ENCODE measurements around the gene PGAP1. TPM values are rescaled to one million over a fixed set of nuclear protein-coding genes. Genes with fewer than 3 reads are reported as not detected.

Gene PGAP1
- total RNA-seq, 1 experiment from 2014 or later, result 15.7 TPM

DNA sequence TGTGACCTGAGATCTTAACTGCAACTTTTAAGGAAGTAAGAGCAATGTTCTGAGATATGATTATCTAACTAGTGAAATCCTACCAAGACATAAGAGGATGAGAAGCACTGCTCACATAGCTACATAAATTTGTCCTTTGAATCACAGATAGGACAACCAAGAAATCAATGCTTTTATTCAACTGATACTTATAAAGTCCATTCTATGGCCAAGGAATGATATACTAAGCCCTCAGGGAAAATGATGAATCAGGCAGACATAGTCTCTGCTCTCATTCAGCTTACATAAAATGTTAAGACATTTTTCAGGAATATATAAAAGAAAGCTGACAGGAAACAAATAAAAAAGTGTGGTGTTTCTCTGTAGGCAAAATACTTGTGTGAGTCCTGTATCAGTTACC is 39.1 kb downstream of the PGAP1 start:
- H3K4me3 ChIP-seq (ENCODE audit: low read depth in 2 of 2, low read length in 2 of 2), result no peak overlapping the region
- H3K36me3 ChIP-seq (ENCODE audit: control insufficient read depth, insufficient read depth, low read length), result peaks cover 10% of the 10 kb centered on the region
- intact Hi-C loops (cut with micrococcal nuclease; ENCODE audit: unreplicated experiment) (no loop called here), in situ Hi-C loops (cut with HindIII; ENCODE audit: low pct_unique_long_range_greater_than_20kb, low sequenced_read_pairs) (no loop called here)
- H3K27me3 ChIP-seq (ENCODE audit: control insufficient read depth, insufficient read depth, low read length), result no peaks in the 10 kb centered on the region
- DNase-seq (ENCODE audit: low read depth, low spot score) (no peak), ATAC-seq (no peak)
- BruUV-seq (replicated peaks), result no TSS peak
- POLR2A ChIA-PET, result no interaction called here
- no peak for TF ChIP-seq TCF7L2 (IDR thresholded peaks at IDR 0.05; ENCODE audit: low read depth, low read length)
- TF ChIP-seq, protein P1, sequence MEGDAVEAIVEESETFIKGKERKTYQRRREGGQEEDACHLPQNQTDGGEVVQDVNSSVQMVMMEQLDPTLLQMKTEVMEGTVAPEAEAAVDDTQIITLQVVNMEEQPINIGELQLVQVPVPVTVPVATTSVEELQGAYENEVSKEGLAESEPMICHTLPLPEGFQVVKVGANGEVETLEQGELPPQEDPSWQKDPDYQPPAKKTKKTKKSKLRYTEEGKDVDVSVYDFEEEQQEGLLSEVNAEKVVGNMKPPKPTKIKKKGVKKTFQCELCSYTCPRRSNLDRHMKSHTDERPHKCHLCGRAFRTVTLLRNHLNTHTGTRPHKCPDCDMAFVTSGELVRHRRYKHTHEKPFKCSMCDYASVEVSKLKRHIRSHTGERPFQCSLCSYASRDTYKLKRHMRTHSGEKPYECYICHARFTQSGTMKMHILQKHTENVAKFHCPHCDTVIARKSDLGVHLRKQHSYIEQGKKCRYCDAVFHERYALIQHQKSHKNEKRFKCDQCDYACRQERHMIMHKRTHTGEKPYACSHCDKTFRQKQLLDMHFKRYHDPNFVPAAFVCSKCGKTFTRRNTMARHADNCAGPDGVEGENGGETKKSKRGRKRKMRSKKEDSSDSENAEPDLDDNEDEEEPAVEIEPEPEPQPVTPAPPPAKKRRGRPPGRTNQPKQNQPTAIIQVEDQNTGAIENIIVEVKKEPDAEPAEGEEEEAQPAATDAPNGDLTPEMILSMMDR (IDR thresholded peaks at IDR 0.05), result no peak
- TF ChIP-seq, protein P2, sequence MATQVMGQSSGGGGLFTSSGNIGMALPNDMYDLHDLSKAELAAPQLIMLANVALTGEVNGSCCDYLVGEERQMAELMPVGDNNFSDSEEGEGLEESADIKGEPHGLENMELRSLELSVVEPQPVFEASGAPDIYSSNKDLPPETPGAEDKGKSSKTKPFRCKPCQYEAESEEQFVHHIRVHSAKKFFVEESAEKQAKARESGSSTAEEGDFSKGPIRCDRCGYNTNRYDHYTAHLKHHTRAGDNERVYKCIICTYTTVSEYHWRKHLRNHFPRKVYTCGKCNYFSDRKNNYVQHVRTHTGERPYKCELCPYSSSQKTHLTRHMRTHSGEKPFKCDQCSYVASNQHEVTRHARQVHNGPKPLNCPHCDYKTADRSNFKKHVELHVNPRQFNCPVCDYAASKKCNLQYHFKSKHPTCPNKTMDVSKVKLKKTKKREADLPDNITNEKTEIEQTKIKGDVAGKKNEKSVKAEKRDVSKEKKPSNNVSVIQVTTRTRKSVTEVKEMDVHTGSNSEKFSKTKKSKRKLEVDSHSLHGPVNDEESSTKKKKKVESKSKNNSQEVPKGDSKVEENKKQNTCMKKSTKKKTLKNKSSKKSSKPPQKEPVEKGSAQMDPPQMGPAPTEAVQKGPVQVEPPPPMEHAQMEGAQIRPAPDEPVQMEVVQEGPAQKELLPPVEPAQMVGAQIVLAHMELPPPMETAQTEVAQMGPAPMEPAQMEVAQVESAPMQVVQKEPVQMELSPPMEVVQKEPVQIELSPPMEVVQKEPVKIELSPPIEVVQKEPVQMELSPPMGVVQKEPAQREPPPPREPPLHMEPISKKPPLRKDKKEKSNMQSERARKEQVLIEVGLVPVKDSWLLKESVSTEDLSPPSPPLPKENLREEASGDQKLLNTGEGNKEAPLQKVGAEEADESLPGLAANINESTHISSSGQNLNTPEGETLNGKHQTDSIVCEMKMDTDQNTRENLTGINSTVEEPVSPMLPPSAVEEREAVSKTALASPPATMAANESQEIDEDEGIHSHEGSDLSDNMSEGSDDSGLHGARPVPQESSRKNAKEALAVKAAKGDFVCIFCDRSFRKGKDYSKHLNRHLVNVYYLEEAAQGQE (IDR thresholded peaks at IDR 0.05; ENCODE audit: insufficient read depth in 1 of 2, low read depth in 2 of 2, low read length in 1 of 2), result no peak
- TF ChIP-seq POLR2AphosphoS5 (IDR thresholded peaks at IDR 0.05; ENCODE audit: low read depth, low read length), result no peak
- TF ChIP-seq SIN3A (IDR thresholded peaks at IDR 0.05; ENCODE audit: borderline replicate concordance, insufficient read depth, low read depth, low read length), result no peak
- CTCF ChIA-PET, result no interaction called here
- H3K9me3 ChIP-seq (ENCODE audit: control insufficient read depth, insufficient read depth, low read depth, low read length), result no peaks in the 10 kb centered on the region
- H3K4me1 ChIP-seq (ENCODE audit: control insufficient read depth, insufficient read depth, low read length), result no peaks in the 10 kb centered on the region
- H3K27ac ChIP-seq (ENCODE audit: low read length), result no peak overlapping the region

DNA sequence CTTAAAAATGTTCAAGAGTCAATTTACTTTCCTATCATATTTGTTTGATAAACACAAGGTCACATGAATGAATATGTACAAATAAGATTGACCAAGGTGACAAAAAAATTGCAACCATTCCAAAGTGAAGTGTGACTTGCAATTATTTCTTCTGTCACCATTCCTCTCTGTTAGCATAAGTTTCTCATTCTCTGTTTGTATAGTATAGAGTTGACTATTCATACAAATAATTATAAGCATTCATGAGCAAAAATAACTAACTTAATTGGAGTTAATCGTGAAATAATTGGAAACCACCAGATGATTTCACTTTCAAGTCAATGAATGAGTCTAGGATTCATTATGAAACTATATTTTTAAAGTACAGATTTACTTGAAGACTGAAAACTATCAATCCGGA is 42.1 kb downstream of the PGAP1 start:
- POLR2A ChIA-PET, result interaction anchor here (0.6 kb wide), 1 partner anchor 44 kb away, joined by 5 read pairs; no protein-coding TSS in a partner anchor
- no TSS peak for BruUV-seq (replicated peaks)

More for the DNA sequence above, 42.1 kb downstream of the PGAP1 start:
- no peak for DNase-seq (ENCODE audit: low read depth, low spot score)
- ATAC-seq, result no peak
- H3K9me3 ChIP-seq (ENCODE audit: control insufficient read depth, insufficient read depth, low read depth, low read length), result no peaks in the 10 kb centered on the region
- no peak overlapping the region for H3K27ac ChIP-seq (ENCODE audit: low read length)
- CTCF ChIA-PET, result no interaction called here
- in situ Hi-C loops (cut with HindIII; ENCODE audit: low pct_unique_long_range_greater_than_20kb, low sequenced_read_pairs), result no loop called here
- no peaks in the 10 kb centered on the region for H3K27me3 ChIP-seq (ENCODE audit: control insufficient read depth, insufficient read depth, low read length)
- no peak overlapping the region for H3K4me3 ChIP-seq (ENCODE audit: low read depth in 2 of 2, low read length in 2 of 2)
- TF ChIP-seq, protein P2 (IDR thresholded peaks at IDR 0.05; ENCODE audit: insufficient read depth in 1 of 2, low read depth in 2 of 2, low read length in 1 of 2), result no peak
- TF ChIP-seq, protein P1 (IDR thresholded peaks at IDR 0.05), result no peak
- TF ChIP-seq POLR2AphosphoS5 (IDR thresholded peaks at IDR 0.05; ENCODE audit: low read depth, low read length) (no peak), SIN3A (IDR thresholded peaks at IDR 0.05; ENCODE audit: borderline replicate concordance, insufficient read depth, low read depth, low read length) (no peak), TCF7L2 (IDR thresholded peaks at IDR 0.05; ENCODE audit: low read depth, low read length) (no peak)
- peaks cover 10% of the 10 kb centered on the region for H3K36me3 ChIP-seq (ENCODE audit: control insufficient read depth, insufficient read depth, low read length)
- no peaks in the 10 kb centered on the region for H3K4me1 ChIP-seq (ENCODE audit: control insufficient read depth, insufficient read depth, low read length)
- intact Hi-C loops (cut with micrococcal nuclease; ENCODE audit: unreplicated experiment), result no loop called here
